ENCODE measurements around the gene CERKL.

CERKL gene

GRCh38 chr2:181573140-181573736 is 83.7 kb downstream of the CERKL start:
- FAIRE-seq: peak; percentile 86

GRCh38 chr2:181570833-181571661 is 85.9 kb downstream of the CERKL start:
- peak; percentile 79 for FAIRE-seq

GRCh38 chr2:181570059-181570458 is 86.8 kb downstream of the CERKL start:
- no peak for FAIRE-seq

DNA sequence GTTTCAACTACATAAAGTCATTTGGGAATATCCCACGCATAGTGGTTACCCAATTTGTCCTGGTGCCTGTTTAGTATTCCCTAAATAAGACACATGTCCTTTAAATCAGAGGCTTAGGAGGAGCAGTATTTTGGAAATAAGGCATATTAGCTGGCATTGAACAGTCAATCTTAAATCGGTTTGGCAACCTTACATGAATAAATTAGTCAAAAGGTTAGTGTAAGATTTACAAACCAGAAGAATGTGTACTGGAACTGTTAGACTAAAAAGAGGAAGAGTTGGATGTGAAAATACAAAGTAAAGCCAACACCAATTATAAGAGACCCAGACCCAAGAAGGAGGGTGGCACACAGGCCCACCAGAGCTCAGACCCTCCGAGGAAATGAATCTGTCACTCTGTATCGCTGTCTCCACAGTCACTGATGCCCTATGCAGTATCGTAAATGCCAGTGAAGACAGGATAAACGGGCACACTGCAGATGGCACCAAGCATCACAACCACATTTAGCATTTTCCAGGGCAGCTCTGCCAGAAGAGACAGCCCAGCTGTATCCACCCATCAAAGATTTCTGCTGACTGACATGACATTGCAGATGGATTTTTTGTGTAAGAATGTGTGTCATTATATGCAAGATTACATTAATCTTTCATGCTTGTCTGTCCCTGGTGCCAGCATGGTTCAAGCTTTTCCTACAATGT is 90.4 kb downstream of the CERKL start:
- FAIRE-seq: no peak

DNA sequence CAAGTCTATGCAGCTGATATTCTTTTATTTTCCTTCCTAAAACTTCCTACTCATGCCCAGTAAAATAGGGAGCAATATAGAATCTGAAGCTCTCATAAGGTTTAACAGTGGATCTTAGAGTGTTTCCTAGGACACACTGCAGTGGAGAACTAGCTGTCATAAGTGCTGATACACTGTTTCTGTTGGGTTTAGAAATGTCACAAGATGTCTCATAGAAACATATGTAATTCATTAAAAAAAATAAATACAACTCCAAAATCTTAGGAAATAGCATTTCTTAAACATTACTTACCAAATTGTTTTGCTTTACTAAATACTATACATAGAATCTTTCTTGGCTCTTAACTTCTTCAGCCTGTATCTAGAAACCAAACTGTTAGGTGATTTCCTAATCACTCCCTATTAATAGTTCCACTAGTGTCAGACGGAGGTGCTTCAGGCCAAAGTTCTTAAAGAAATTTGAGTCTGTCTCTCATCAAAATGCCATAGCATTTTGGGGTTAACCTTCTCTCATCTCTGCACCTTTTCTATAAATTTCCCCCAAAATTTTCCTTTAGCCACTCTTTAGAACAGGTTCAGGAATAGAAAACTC is 93.7 kb downstream of the CERKL start:
- FAIRE-seq: no peak

GRCh38 chr2:181558371-181558770 is 98.5 kb downstream of the CERKL start:
- no peak for FAIRE-seq

DNA sequence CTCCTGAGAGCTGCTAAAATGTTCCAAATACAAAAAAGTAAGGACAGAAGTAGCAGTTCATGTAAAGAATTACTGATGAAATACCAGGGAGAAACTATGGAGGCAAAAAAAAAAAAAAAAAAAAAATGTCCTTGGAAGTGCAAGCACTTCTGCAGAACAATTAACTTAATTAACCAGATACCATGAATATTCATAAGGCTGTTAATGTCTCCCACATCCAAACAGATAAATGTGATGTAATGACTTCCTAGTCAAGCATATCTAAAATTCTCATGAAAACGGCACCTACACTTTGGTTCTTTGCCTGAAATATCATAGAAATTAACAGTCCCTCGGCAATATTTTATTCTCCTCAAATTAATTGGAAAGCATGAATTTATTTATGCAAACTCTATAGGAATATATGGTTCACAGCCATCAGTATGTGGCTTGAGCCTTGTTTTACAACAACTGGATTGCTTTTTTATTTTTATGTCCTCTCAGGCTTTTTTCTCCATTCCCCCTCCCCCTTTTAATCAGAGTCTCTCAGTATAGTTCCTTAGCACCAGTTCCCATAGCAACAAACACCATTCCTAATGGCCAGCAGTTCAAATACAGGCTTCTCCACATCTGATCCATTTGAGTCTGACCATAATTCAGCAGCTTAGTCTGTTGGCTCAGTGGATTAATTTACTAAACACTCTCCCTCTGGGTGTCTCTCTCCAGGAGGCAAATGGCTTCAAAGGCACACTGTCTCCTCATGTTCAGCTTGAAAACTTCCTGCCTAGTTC is 102.7 kb downstream of the CERKL start:
- FAIRE-seq: no peak

DNA sequence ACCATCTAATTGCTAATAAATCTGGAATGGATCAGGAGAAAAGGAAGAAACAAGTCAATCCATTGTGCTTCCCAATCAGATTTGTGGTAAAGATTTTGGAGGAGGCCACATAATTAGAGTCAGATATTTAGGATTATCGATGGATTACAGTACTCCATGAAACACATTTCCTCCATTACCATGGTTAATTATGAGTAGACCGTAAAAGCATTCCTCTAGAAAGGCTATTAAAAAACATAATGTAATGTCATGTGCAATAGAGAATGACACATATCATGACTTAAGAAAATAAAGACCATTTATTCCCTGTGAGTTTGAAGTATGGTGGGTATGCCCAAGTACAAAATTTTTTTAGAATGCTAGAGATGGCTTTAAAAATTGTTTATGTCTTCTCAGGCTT is 103.7 kb downstream of the CERKL start:
- no peak for FAIRE-seq

DNA sequence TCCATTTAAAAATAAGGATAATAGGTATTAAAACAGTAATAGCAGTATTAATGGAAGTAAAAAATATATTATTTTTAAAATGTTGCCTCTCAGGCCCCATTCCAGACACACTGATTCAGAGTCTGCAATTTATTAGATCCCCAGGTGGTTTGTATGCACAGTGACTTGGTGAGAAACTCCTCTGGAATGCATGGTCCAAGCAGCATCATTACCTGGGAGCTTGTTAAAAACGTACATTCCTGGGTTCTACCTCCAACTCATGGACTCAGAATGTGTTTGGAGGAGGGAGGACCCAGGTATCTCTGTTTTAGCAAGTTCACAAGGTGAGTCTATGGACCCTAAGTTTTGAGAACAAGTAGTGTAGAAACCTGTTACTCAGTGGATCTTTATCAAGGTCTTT is 104.1 kb downstream of the CERKL start:
- no peak for FAIRE-seq

- FAIRE-seq: no peak
These were observed 110.8 kb downstream of the CERKL start for GRCh38 chr2:181546086-181546485.

- FAIRE-seq: no peak
These were observed 114.7 kb downstream of the CERKL start for GRCh38 chr2:181542170-181542569.

DNA sequence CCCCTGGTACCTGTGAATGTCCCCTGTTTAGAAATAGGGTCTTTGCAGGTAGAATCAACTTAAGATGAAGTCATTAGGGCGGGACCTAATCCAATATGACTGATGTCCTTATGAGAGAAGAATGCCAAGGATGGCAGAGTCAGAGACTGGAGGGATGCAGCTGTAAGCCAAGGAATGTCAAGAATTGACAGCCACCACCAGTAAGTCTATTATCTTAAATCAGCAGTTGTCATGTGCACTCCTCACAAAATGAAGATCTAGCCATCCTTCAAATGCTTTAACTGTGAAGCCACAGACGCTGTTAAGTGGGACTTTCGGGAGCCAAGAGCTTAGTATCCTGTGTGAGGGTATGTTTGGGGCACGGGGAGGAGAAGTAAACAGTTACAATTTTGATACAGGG is 116.5 kb downstream of the CERKL start:
- FAIRE-seq: no peak

DNA sequence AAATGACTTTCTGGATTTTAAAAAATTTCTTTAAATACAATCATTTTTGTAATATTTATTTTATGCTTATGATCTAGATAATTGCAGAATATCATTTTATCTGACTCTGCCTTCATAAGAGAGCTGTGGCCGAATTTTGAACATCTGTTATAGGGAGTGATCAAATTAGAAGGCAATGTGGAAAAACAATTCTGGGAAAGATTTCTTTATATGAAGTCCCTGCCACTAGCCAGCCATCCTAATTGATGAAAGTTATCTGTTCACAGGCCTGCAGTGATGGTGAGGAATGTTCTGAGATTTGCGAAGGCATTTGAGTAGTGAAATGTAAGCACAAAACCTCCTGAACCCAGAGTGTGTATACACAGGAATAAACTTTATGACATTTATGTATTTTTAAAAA is 120.2 kb downstream of the CERKL start:
- FAIRE-seq: no peak

GRCh38 chr2:181528441-181528840 is 128.5 kb downstream of the CERKL start:
- no peak for FAIRE-seq

GRCh38 chr2:181527058-181527457 is 129.8 kb downstream of the CERKL start:
- FAIRE-seq: no peak

DNA sequence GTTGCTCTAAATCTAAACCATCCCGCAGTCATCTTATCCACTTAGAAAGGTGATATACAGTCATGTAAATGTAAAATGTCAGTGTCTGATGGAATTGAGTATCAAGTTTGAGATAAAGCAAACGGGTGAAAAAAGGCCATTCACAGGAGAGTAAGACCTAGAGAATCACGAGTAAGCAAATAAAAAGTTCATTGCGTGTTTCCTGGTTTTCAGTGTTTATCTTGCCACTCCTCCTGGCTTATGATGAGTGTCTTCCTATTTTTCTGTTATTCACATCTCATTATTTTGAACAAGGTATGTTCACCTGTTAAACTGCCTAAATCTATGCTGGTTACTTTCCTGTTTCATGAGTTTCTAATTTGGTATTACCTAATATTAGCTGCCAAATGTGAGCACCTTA is 130.9 kb downstream of the CERKL start:
- FAIRE-seq: no peak

GRCh38 chr2:181523756-181524155 is 133.1 kb downstream of the CERKL start:
- no peak for FAIRE-seq

GRCh38 chr2:181520253-181520652 is 136.7 kb downstream of the CERKL start:
- FAIRE-seq: no peak

DNA sequence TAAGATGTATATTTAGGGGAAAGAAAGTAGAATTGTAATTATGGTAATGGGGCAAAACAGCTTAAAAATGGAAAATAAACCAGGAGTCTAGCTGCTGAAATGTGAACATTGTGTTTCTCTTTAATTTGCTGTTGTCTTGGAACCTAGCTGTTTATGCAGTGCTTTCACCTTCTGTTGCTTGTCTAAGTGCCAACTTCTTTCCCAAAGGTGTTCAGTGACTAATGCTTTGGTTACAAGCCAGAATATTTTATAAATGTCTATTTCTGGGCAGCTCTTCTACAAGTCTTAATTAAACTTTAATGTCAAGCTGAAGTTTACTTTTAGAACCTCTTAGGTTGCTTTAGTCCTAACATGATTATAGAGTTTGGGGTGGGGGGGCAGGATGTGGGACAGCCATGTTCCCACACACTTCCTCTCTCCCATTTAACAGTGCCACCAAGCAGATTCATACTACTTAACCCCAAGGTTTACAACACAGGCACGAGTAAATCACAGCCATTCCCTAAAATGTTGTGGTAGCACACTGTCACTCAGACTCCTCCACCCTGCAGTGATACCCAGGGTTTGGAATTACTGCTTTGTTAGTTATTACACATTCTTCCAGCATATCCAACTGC is 139.1 kb downstream of the CERKL start:
- no peak for FAIRE-seq

GRCh38 chr2:181516992-181517391 is 139.9 kb downstream of the CERKL start:
- no peak for FAIRE-seq

DNA sequence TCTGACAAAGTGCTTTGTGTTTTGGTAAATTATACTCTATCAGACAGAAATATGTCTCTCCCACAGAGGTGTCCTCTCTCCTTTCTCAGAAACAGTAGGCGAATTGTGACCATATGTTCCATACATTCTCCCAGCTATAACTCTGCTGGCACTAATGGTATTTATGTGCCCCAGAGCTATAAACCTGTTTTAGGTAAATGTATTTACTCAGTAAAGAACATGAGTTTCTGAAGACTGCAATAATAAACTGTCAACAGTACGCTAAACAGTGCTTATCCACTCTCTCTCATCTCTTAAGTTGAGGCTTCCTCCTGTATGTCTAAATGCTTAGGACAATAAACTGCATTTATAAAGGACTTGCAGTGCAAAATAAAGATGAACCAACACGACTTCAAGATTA is 141.2 kb downstream of the CERKL start:
- FAIRE-seq: no peak

DNA sequence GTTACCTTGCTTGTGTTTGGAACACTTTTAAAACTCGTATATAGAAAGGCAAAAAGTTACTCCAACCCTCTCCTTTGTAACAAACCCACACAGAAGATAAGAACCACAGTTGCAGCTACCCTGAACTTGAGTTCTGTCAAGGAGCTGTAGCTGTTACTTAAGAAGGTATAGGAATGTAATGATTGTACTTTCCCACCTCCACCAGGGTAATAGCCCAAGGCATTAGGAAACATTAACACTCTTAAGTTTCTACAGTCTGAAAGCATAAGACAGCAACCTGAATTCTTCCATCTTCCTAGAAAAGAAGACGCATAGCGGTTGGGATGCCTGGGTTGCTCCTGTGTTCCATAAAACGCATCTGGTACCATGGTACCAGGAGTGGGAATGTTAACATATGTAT is 156.7 kb downstream of the CERKL start:
- FAIRE-seq: no peak
